ENCODE data around the gene MYO9A. TPM values are rescaled to one million over a fixed set of nuclear protein-coding genes. Genes with fewer than 3 reads are reported as not detected.
"Not testable (repeated sequence)": the region's sequence is repeated elsewhere in the genome, so short reads cannot be mapped to it uniquely, and the experiment has no call there.

The MYO9A gene
- polyA plus RNA-seq, 12 donors = 26.1 to 399 (median 30.5) TPM

GRCh38 chr15:72042865-72043264, 75.1 kb downstream of the MYO9A start:
- no peak for DNase-seq

DNA sequence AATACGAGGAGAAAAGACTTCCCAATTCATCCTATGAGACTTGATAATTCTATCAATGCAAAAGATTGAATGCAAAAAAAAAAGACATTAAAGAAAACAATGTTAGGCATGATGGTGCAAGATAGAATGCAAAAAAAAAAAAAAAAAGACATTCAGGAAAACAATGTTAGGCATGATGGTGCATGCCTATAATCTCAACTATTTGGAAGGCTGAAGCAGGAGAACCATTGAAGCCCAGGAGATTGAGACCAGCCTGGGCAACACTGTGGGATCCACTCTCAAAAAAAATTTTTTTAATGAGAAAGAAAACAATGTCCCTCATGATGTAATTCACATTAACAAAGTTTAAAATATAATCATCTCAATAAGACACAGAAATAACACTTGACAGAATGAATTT, 75.9 kb downstream of the MYO9A start:
- no peak for DNase-seq

DNA sequence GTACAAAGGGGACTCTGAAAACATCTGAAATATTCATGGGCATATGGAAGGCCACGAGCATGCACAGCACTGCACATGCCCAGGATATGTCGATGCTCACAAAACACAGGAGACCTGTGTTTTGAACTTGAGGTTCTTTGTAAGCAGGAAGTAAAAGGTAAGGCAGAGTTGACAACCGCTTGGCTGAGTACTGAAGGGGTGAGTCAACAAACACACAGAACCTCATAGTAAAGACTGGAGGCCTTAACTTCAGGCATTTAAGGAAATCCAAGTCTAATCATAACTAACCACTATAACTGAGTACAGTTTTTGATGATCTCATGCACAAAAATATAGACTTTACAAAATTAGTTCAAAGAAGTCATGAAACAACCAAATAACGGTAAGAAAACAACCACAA, 80.6 kb downstream of the MYO9A start:
- DNase-seq = no peak

- no peak for DNase-seq
Measured at GRCh38 chr15:72034859-72035650, 82.9 kb downstream of the MYO9A start.

DNA sequence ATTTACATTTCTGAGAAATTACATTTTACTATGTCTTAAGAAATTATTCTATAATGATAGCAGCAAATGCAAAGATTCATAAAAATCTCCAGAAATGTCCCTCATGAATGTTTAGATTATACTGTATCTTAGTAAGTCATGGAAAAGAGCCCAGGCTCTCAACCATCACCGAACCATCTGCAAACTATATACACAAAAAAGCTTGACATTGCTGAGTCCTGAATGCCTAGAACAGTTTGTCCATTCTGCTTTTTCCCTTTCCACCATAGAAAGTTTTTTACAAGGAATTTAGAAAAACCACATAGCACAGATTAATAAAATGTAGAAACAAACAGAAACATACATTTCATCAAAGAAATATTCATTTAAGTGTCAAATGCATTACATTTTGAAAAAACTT, 83.6 kb downstream of the MYO9A start:
- no peak for DNase-seq

DNA sequence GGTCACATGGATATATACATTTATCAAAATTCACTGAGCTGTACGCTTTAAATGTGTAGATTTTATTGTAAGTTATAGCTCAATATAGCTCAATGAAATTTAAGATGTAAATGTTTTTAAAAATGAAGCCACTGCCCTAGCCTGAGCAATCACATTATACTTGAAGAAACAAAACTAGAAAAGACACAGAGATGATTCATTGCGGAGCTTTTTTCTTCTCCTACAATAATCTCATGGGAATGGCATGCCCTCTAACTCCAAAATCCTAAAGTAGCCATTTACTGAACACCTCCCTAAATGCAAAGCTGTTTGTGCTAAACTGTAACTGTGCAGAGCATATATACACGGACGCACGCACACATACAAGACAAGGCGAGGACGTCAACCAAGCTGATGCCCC, 84.2 kb downstream of the MYO9A start:
- DNase-seq = no peak

DNA sequence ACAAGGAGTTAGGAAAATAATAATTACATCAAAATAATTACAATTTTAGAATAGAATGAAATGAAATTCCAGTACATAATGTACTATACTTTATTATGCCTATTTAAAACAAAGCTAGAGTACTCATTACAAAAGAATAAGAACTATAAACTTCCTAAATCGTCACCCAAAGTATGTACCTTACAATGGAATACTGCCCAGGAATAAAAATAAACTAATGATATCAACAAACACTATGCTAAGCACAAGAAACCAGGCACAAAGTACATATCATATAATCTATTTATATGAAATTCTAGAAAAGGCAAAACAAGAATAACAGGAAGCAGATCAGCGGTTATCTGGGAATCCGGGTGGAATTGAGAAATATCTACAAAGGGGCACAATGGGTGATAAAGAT, 84.7 kb downstream of the MYO9A start:
- DNase-seq = no peak

GRCh38 chr15:72021604-72022003, 96.3 kb downstream of the MYO9A start:
- no peak for DNase-seq

GRCh38 chr15:72020799-72021198, 97.2 kb downstream of the MYO9A start:
- DNase-seq = no peak

- DNase-seq = not testable (repeated sequence)
Measured at GRCh38 chr15:72014555-72014954, 103.4 kb downstream of the MYO9A start.

DNA sequence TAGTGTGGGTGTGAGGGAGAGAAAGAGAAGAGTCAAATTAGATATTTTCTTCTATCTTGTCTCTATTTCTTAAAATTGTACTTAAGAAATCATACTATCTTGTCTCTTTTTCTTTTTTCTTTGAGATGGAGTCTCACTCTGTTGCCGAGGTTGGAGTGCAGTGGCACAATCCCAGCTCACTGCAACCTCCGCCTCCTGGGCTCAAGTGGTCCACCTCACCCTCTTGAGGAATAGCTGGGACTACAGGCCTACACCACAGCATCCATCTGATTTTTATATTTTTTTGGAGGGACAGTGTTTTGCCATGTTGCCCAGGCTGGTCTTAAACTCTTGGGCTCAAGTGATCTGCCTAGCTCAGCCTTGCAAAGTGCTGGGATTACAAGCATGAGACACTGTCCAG, 104.2 kb downstream of the MYO9A start:
- DNase-seq = no peak

GRCh38 chr15:72011302-72011942, 106.5 kb downstream of the MYO9A start:
- no peak for DNase-seq

GRCh38 chr15:72009222-72009621, 108.7 kb downstream of the MYO9A start:
- DNase-seq = no peak

- DNase-seq = no peak
Measured at GRCh38 chr15:72006382-72006781, 111.6 kb downstream of the MYO9A start.

DNA sequence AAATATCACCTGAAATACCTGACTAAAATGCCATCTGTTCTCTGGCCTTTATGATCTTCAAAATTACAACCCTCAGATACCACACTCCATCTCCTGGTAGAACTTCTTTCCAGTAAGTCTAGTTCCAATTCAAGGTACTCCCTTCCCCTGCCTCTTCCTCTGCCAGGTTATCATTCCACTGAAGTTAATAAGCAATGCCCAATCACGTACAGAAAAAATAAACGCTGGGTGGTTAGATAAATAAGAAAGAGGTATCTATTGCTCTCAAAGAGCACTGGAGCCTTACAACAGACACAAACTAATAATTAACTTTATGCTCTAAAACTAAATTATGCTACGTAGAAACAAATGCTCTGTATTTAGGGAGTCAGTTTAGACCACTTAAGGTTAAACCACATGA, 112.5 kb downstream of the MYO9A start:
- DNase-seq = no peak

- DNase-seq = no peak
Measured at GRCh38 chr15:71999807-72000206, 118.1 kb downstream of the MYO9A start.

DNA sequence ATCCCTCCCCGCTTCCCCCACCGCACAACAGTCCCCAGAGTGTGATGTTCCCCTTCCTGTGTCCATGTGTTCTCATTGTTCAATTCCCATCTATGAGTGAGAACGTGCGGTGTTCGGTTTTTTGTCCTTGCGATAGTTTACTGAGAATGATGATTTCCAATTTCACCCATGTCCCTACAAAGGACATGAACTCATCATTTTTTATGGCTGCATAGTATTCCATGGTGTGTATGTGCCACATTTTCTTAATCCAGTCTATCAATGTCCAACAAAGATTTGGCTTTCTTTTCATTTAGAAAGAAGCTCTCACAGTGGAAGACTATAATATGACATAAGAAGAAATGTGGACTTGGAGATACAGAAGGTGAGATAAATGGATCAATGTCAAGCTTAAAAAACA, 119.2 kb downstream of the MYO9A start:
- not testable (repeated sequence) for DNase-seq

- DNase-seq = no peak
Measured at GRCh38 chr15:71997691-71998090, 120.3 kb downstream of the MYO9A start.

- DNase-seq = no peak
Measured at GRCh38 chr15:71975816-71976150, 142.2 kb downstream of the MYO9A start.

DNA sequence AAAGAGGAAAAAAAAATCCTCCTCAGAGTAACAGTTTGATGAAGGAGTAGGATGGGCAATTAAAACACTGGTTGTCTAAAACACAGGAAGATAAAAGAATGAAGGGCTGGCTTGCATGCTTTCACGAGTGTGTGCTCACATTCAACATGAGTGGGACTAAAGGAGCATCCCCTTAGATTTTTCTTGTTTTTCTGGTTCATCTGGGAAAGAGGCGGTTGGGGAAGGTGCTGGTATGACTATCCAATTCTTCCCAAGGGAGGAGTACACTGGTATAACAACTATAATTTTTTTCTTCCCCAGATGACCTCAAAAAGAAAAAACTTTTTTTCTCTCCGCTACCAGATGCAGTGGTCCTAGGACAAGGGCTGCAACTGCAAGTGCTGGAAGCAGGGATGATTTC, 143.7 kb downstream of the MYO9A start:
- DNase-seq = no peak

DNA sequence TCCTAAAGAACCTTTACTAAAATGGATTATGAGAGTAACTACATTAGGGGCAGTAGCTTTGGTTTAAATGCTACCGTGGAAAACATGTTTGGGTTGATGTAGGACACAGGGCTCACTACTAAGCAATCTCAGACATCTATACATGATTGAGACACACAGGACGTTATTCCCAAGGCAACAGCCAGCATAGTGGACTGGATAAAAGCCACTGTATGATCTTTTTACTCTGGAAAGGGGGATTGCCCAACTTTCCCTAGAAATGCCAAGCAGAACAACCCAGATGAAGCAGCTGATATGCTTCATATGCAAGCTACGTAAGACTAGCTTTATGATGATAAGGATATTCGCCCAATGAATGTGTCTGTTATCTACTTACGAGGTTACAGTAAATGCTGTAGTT, 144.6 kb downstream of the MYO9A start:
- DNase-seq = no peak

- DNase-seq = no peak
Measured at GRCh38 chr15:71971905-71972304, 146.0 kb downstream of the MYO9A start.

DNA sequence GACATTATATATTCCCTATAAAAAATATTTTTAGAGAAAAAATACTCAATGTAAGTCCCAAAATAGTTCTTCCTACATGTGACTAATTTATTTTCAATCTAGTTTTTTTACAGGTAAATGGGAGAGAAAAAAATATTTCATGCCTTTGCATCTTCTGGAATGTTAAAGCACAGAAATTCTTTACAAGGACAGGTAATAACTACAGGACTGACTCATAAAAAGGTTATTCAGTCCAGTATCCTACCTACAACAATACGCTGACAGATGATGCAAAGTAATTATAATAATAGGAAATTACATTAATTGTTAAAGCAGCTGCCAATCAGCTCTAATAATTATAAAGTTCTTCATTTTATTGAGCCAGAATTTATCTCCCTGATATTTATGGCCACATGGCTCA, 147.5 kb downstream of the MYO9A start:
- DNase-seq = no peak

GRCh38 chr15:71962537-71962936, 155.4 kb downstream of the MYO9A start:
- DNase-seq = no peak
